ENCODE results near the gene SVBP. TPM values are rescaled to one million over a fixed set of nuclear protein-coding genes. Genes with fewer than 3 reads are reported as not detected.

SVBP gene
- total RNA-seq, 1 donor, result 17.0 TPM

GRCh38 chr1:42769811-42770210 is 47.4 kb downstream of the SVBP start:
- peaks cover 11% of the 10 kb centered on the region for H3K36me3 ChIP-seq (ENCODE audit: insufficient read depth, low read length)
- H4K20me1 ChIP-seq (ENCODE audit: insufficient read depth, low read length), result peaks cover 11% of the 10 kb centered on the region
- H3K27ac ChIP-seq (ENCODE audit: low read depth, low read length), result no peak overlapping the region
- peaks cover 77% of the 10 kb centered on the region for H3K79me2 ChIP-seq (ENCODE audit: insufficient read depth, low read length)
- no peak overlapping the region for H3K4me2 ChIP-seq (ENCODE audit: insufficient read depth, low read length)
- no peak for TF ChIP-seq CTCF (IDR thresholded peaks at IDR 0.05; ENCODE audit: extremely low read depth, low read depth, low read length)
- no peaks in the 10 kb centered on the region for H3K27me3 ChIP-seq (ENCODE audit: insufficient read depth, low read length)
- no peak overlapping the region for H3K4me3 ChIP-seq (ENCODE audit: insufficient read depth, low read length)
- H3K4me1 ChIP-seq (ENCODE audit: insufficient read depth, low read length), result peaks cover 12% of the 10 kb centered on the region
- no peak overlapping the region for H2AFZ ChIP-seq (ENCODE audit: low read length)
- H3K9me3 ChIP-seq (ENCODE audit: low read depth, low read length), result no peaks in the 10 kb centered on the region
- no peak for DNase-seq (ENCODE audit: insufficient read length, low spot score, missing footprints)

GRCh38 chr1:42768172-42768571 is 49.0 kb downstream of the SVBP start:
- Histone ChIP-seq H4K20me1 (ENCODE audit: insufficient read depth, low read length) (peaks cover 20% of the 10 kb centered on the region), H3K4me1 (ENCODE audit: insufficient read depth, low read length) (peaks cover 20% of the 10 kb centered on the region), H3K79me2 (ENCODE audit: insufficient read depth, low read length) (peaks cover 93% of the 10 kb centered on the region), H3K9me3 (ENCODE audit: low read depth, low read length) (no peaks in the 10 kb centered on the region), H3K27me3 (ENCODE audit: insufficient read depth, low read length) (no peaks in the 10 kb centered on the region), H3K4me2 (ENCODE audit: insufficient read depth, low read length) (peak overlapping the region; percentile 96), H3K4me3 (ENCODE audit: insufficient read depth, low read length) (peak overlapping the region; percentile 99), H3K27ac (ENCODE audit: low read depth, low read length) (peak overlapping the region; percentile 80), H2AFZ (ENCODE audit: low read length) (peak overlapping the region; percentile 97), H3K36me3 (ENCODE audit: insufficient read depth, low read length) (peaks cover 4% of the 10 kb centered on the region)
- no peak for DNase-seq (ENCODE audit: insufficient read length, low spot score, missing footprints)
- no peak for TF ChIP-seq CTCF (IDR thresholded peaks at IDR 0.05; ENCODE audit: extremely low read depth, low read depth, low read length)

GRCh38 chr1:42767510-42768000 is 49.6 kb downstream of the SVBP start:
- peak overlapping the region; percentile 99 for H3K4me3 ChIP-seq (ENCODE audit: insufficient read depth, low read length)
- H3K79me2 ChIP-seq (ENCODE audit: insufficient read depth, low read length), result peaks cover 94% of the 10 kb centered on the region
- peaks cover 20% of the 10 kb centered on the region for H3K4me1 ChIP-seq (ENCODE audit: insufficient read depth, low read length)
- no peaks in the 10 kb centered on the region for H3K9me3 ChIP-seq (ENCODE audit: low read depth, low read length)
- TF ChIP-seq CTCF (IDR thresholded peaks at IDR 0.05; ENCODE audit: extremely low read depth, low read depth, low read length), result no peak
- no peaks in the 10 kb centered on the region for H3K27me3 ChIP-seq (ENCODE audit: insufficient read depth, low read length)
- peaks cover 23% of the 10 kb centered on the region for H4K20me1 ChIP-seq (ENCODE audit: insufficient read depth, low read length)
- DNase-seq (ENCODE audit: insufficient read length, low spot score, missing footprints), result no peak
- peak overlapping the region; percentile 80 for H3K27ac ChIP-seq (ENCODE audit: low read depth, low read length)
- H2AFZ ChIP-seq (ENCODE audit: low read length), result peak overlapping the region; percentile 97
- H3K4me2 ChIP-seq (ENCODE audit: insufficient read depth, low read length), result peak overlapping the region; percentile 96
- H3K36me3 ChIP-seq (ENCODE audit: insufficient read depth, low read length), result peaks cover 4% of the 10 kb centered on the region

- DNase-seq (ENCODE audit: insufficient read length, low spot score, missing footprints), result peak; percentile 96
- Histone ChIP-seq H3K27ac (ENCODE audit: low read depth, low read length) (peak within 1 kb of the TSS; percentile 88), H3K4me1 (ENCODE audit: insufficient read depth, low read length) (peaks cover 20% of the 10 kb centered on the region), H3K4me2 (ENCODE audit: insufficient read depth, low read length) (peak within 1 kb of the TSS; percentile 96), H3K36me3 (ENCODE audit: insufficient read depth, low read length) (peaks cover 6% of the 10 kb centered on the region), H3K27me3 (ENCODE audit: insufficient read depth, low read length) (no peaks in the 10 kb centered on the region), H3K9me3 (ENCODE audit: low read depth, low read length) (no peaks in the 10 kb centered on the region), H4K20me1 (ENCODE audit: insufficient read depth, low read length) (peaks cover 20% of the 10 kb centered on the region), H2AFZ (ENCODE audit: low read length) (peak within 1 kb of the TSS; percentile 97), H3K79me2 (ENCODE audit: insufficient read depth, low read length) (peaks cover 92% of the 10 kb centered on the region), H3K4me3 (ENCODE audit: insufficient read depth, low read length) (peak within 1 kb of the TSS; percentile 99)
- no peak for TF ChIP-seq CTCF (IDR thresholded peaks at IDR 0.05; ENCODE audit: extremely low read depth, low read depth, low read length)
Observed at GRCh38 chr1:42766741-42767509, 50.3 kb downstream of the SVBP start, which contains the start of the genes C1orf50 and P3H1. Gene C1orf50 (plus strand): TSS chr1:42767249. CDS start chr1:42767312, 63 bp downstream. Gene P3H1 (minus strand): TSS chr1:42767028. CDS start chr1:42766971, 57 bp downstream.

Measured in osteoblast (primary cell).